Tibial artery (tissue), 4 donors: ENCODE results near the gene SPIC.

Source experiments
- DNase-seq, 2 donors: peaks; one replicate each; pipeline ENCODE4 v3.0.0-alpha.2; 2019
- H3K27ac ChIP-seq, 2 donors: fragments of 200-600 bp; sonication (generic) in 1 of 2; 1 replicate in 1 of 2; 2 replicates in 1 of 2; pipeline ENCODE4 v1.5.1; 2018 to 2019; ENCODE audit warnings: mild to moderate bottlenecking in 1 of 2
- H3K27me3 ChIP-seq, 2 donors: fragments of 200-600 bp; sonication (generic) in 1 of 2; one replicate each; pipeline versions ENCODE4 v1.5.1 to v1.6.0; 2016 to 2019
- H3K36me3 ChIP-seq, 3 donors: fragments of 200-600 bp; sonication (generic) in 2 of 3; one replicate each; pipeline ENCODE4 v1.5.1; 2016 to 2019; ENCODE audit warnings: mild to moderate bottlenecking in 2 of 3
- H3K4me1 ChIP-seq, 4 donors: fragments of 200-600 bp; sonication (generic) in 2 of 4; 1 replicate in 3 of 4; 2 replicates in 1 of 4; pipeline ENCODE4 v1.5.1; 2016 to 2019
- H3K4me3 ChIP-seq, 2 donors: fragments of 200-600 bp; sonication (generic) in 1 of 2; 1 replicate in 1 of 2; 2 replicates in 1 of 2; pipeline ENCODE4 v1.5.1; 2018 to 2019; ENCODE audit warnings: mild to moderate bottlenecking in 2 of 2
- H3K9me3 ChIP-seq, 3 donors: fragments of 200-600 bp; sonication (generic) in 1 of 3; one replicate each; pipeline ENCODE4 v1.5.1; 2016 to 2019
- CTCF ChIP-seq, 2 experiments: fragments of 200-600 bp in 1 of 2; fragments of 450-650 bp in 1 of 2; IDR thresholded peaks; one replicate each; pipeline ENCODE4 v1.5.1; 2017 to 2019; ENCODE audit warnings: antibody characterized with exemption in 2 of 2, mild to moderate bottlenecking in 1 of 2, moderate library complexity in 1 of 2
- intact Hi-C: fragments of 100-400 bp; cut with DNase I; formaldehyde crosslinking; loops from one replicate; pipeline ENCODE4 v1.15.0; 2023; ENCODE audit warnings: low total_unique reads

Gene SPIC

GRCh38 chr12:101536069-101536674 is 61.0 kb downstream of the SPIC start:
- DNase-seq: no peak
- Histone ChIP-seq H3K9me3 (no peaks in the 10 kb centered on the region), H3K4me1 (no peaks in the 10 kb centered on the region), H3K36me3 (no peaks in the 10 kb centered on the region), H3K27me3 (no peaks in the 10 kb centered on the region), H3K27ac (no peak overlapping the region), H3K4me3 (no peak overlapping the region)
- no peak for TF ChIP-seq CTCF (IDR thresholded peaks at IDR 0.05)
- intact Hi-C loops: no loop called here
